ENCODE measurements around the gene EEF2K.

Gene EEF2K

GRCh38 chr16:22252317-22252716 lies 46.2 kb downstream of the EEF2K start:
- no peak for DNase-seq (ENCODE audit: low spot score)

GRCh38 chr16:22253272-22253671 lies 47.2 kb downstream of the EEF2K start:
- DNase-seq (ENCODE audit: low spot score), result no peak

GRCh38 chr16:22255335-22255734 lies 49.3 kb downstream of the EEF2K start:
- no peak for DNase-seq (ENCODE audit: low spot score)

GRCh38 chr16:22257440-22257839 lies 51.4 kb downstream of the EEF2K start:
- no peak for DNase-seq (ENCODE audit: low spot score)

- DNase-seq (ENCODE audit: low spot score), result no peak
Observed at GRCh38 chr16:22260490-22260889, 54.4 kb downstream of the EEF2K start.

- no peak for DNase-seq (ENCODE audit: low spot score)
Observed at GRCh38 chr16:22262460-22262859, 56.4 kb downstream of the EEF2K start.

GRCh38 chr16:22264786-22265185 lies 58.7 kb downstream of the EEF2K start:
- no peak for DNase-seq (ENCODE audit: low spot score)

GRCh38 chr16:22265351-22265750 lies 59.3 kb downstream of the EEF2K start:
- no peak for DNase-seq (ENCODE audit: low spot score)

GRCh38 chr16:22266546-22266945 lies 60.5 kb downstream of the EEF2K start:
- no peak for DNase-seq (ENCODE audit: low spot score)

GRCh38 chr16:22267764-22268163 lies 61.7 kb downstream of the EEF2K start:
- DNase-seq (ENCODE audit: low spot score), result peak; percentile 17

GRCh38 chr16:22270525-22270924 lies 64.4 kb downstream of the EEF2K start:
- DNase-seq (ENCODE audit: low spot score), result no peak

- no peak for DNase-seq (ENCODE audit: low spot score)
Observed at GRCh38 chr16:22272870-22273650, 67.0 kb downstream of the EEF2K start.

- DNase-seq (ENCODE audit: low spot score), result no peak
Observed at GRCh38 chr16:22274916-22275315, 68.8 kb downstream of the EEF2K start.

- DNase-seq (ENCODE audit: low spot score), result no peak
Observed at GRCh38 chr16:22278441-22279230, 72.6 kb downstream of the EEF2K start.

GRCh38 chr16:22282254-22282892 lies 76.3 kb downstream of the EEF2K start:
- DNase-seq (ENCODE audit: low spot score), result no peak

GRCh38 chr16:22284637-22285036 lies 78.6 kb downstream of the EEF2K start:
- no peak for DNase-seq (ENCODE audit: low spot score)

- no peak for DNase-seq (ENCODE audit: low spot score)
Observed at GRCh38 chr16:22285080-22285479, 79.0 kb downstream of the EEF2K start.

GRCh38 chr16:22291020-22291419 lies 84.9 kb downstream of the EEF2K start:
- no peak for DNase-seq (ENCODE audit: low spot score)

- DNase-seq (ENCODE audit: low spot score), result no peak
Observed at GRCh38 chr16:22291860-22292318, 85.8 kb downstream of the EEF2K start.

GRCh38 chr16:22292320-22292719 lies 86.2 kb downstream of the EEF2K start:
- DNase-seq (ENCODE audit: low spot score), result no peak

GRCh38 chr16:22293137-22294106 lies 87.3 kb downstream of the EEF2K start:
- no peak for DNase-seq (ENCODE audit: low spot score)

All from pons (tissue), 1 donor.